C4-2B (cell line): Measurements from ENCODE around the gene TBX5.

Experiments used
- CTCF ChIP-seq: fragments of 450-650 bp; conservative IDR thresholded peaks from 2 replicates; pipeline ENCODE4 v1.5.1; 2017; ENCODE audit warnings: mild to moderate bottlenecking
- ZFX ChIP-seq: fragments of 450-650 bp; IDR thresholded peaks from 2 replicates; pipeline ENCODE4 v1.6.1; 2017

- TF ChIP-seq CTCF = no peak
- no peak for TF ChIP-seq ZFX
Observed at GRCh38 chr12:114412825-114413749, 7.1 kb upstream of the TBX5 start.
